ENCODE data around the gene ATP4A. TPM values are rescaled to one million over a fixed set of nuclear protein-coding genes. Genes with fewer than 3 reads are reported as not detected.

The ATP4A gene
- total and polyA plus RNA-seq, 9 of the 15 experiments (the other 6 are each of a cell fraction or from before 2014, with no cell fraction given) = 0.15 TPM; not detected in 8

DNA sequence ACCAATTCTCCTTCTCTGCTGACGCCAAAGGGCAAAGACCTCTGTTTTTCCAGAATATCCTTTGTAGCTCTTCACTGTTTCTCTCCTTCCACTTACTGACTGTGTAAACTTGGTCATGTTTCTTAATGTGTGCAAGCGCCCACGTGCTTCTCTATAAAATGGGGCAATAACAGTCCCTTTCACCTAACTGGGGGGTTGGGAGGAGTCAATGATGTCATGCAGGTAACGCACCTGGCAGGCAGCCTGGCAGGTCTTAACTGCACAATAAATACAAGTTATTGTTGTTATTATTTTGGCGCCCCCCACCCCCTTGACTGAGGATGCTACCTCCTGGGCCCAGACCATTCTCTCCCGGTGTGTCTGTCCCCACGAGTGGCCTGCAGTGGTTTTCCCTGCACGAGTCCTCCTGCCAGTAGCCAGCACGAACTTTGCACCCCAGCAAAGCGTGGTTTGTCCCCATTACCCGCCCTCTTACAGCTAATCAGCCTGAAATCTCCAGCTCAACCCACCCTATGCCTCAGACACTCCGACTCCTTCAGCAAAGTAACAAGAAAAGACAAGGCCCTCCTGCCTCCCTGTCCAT, 40.6 kb downstream of the ATP4A start:
- Histone ChIP-seq H4K20me1 (replicated peaks; ENCODE audit: control insufficient read depth, insufficient read depth, low read length) (peaks cover 8% of the 10 kb centered on the region), H3K9ac (ENCODE audit: insufficient read depth in 1 of 2, low read depth in 2 of 2, low read length in 2 of 2) (no peak overlapping the region), H3K27me3 (ENCODE audit: control insufficient read depth in 2 of 2, insufficient read depth in 2 of 2, low read length in 2 of 2) (peaks cover 32 to 74% of the 10 kb centered on the region in 2 experiments), H3K9me1 (ENCODE audit: control insufficient read depth, insufficient read depth, low read length) (no peaks in the 10 kb centered on the region), H3K4me3 (no peak overlapping the region), H3K9me3 (replicated peaks; ENCODE audit: control insufficient read depth, insufficient read depth, low read depth, low read length) (no peaks in the 10 kb centered on the region), H2AFZ (ENCODE audit: low read depth, low read length) (no peak overlapping the region), H3K4me1 (replicated peaks in 1 of 2; ENCODE audit: control insufficient read depth in 2 of 2, insufficient read depth in 2 of 2, low read length in 2 of 2) (0 out of 5 replicates have a peak, but pooled peaks cover 0 to 3% of the 10 kb centered on the region in 2 experiments), H3K27ac (ENCODE audit: extremely low read depth, low read depth, low read length) (no peak overlapping the region), H3K79me2 (ENCODE audit: control insufficient read depth, insufficient read depth, low read length) (no peaks in the 10 kb centered on the region), H3K36me3 (ENCODE audit: control insufficient read depth, insufficient read depth, low read length) (no peaks in the 10 kb centered on the region), H3K4me2 (ENCODE audit: insufficient read depth, low read length) (no peak overlapping the region)
- DNase-seq (ENCODE audit: extremely low read depth in 1 of 4, low spot score in 3 of 4) (no peak), ATAC-seq (no peak), FAIRE-seq (no peak)
- no TSS peak for BruUV-seq (replicated peaks)
- ChIA-PET POLR2A (no interaction called here), CTCF (ENCODE audit: low intra/inter-chr PET ratio) (no interaction called here)
- 5% methylated on average over 12 of the region's 12 CpGs for WGBS (ENCODE audit: insufficient coverage, low coverage, missing lambda C conversion rate)
- intact Hi-C loops (cut with micrococcal nuclease) = no loop called here
- in situ Hi-C loops (cut with MboI) = no loop called here
- TF ChIP-seq ZSCAN29 (IDR thresholded peaks at IDR 0.05) = no peak
- no peak for TF ChIP-seq SP2 (IDR thresholded peaks at IDR 0.05; ENCODE audit: extremely low read depth, low read depth, low read length, poor library complexity, severe bottlenecking)
- no peak for TF ChIP-seq NCOA1 (IDR thresholded peaks at IDR 0.05; ENCODE audit: low read depth)
- TF ChIP-seq, protein P1, sequence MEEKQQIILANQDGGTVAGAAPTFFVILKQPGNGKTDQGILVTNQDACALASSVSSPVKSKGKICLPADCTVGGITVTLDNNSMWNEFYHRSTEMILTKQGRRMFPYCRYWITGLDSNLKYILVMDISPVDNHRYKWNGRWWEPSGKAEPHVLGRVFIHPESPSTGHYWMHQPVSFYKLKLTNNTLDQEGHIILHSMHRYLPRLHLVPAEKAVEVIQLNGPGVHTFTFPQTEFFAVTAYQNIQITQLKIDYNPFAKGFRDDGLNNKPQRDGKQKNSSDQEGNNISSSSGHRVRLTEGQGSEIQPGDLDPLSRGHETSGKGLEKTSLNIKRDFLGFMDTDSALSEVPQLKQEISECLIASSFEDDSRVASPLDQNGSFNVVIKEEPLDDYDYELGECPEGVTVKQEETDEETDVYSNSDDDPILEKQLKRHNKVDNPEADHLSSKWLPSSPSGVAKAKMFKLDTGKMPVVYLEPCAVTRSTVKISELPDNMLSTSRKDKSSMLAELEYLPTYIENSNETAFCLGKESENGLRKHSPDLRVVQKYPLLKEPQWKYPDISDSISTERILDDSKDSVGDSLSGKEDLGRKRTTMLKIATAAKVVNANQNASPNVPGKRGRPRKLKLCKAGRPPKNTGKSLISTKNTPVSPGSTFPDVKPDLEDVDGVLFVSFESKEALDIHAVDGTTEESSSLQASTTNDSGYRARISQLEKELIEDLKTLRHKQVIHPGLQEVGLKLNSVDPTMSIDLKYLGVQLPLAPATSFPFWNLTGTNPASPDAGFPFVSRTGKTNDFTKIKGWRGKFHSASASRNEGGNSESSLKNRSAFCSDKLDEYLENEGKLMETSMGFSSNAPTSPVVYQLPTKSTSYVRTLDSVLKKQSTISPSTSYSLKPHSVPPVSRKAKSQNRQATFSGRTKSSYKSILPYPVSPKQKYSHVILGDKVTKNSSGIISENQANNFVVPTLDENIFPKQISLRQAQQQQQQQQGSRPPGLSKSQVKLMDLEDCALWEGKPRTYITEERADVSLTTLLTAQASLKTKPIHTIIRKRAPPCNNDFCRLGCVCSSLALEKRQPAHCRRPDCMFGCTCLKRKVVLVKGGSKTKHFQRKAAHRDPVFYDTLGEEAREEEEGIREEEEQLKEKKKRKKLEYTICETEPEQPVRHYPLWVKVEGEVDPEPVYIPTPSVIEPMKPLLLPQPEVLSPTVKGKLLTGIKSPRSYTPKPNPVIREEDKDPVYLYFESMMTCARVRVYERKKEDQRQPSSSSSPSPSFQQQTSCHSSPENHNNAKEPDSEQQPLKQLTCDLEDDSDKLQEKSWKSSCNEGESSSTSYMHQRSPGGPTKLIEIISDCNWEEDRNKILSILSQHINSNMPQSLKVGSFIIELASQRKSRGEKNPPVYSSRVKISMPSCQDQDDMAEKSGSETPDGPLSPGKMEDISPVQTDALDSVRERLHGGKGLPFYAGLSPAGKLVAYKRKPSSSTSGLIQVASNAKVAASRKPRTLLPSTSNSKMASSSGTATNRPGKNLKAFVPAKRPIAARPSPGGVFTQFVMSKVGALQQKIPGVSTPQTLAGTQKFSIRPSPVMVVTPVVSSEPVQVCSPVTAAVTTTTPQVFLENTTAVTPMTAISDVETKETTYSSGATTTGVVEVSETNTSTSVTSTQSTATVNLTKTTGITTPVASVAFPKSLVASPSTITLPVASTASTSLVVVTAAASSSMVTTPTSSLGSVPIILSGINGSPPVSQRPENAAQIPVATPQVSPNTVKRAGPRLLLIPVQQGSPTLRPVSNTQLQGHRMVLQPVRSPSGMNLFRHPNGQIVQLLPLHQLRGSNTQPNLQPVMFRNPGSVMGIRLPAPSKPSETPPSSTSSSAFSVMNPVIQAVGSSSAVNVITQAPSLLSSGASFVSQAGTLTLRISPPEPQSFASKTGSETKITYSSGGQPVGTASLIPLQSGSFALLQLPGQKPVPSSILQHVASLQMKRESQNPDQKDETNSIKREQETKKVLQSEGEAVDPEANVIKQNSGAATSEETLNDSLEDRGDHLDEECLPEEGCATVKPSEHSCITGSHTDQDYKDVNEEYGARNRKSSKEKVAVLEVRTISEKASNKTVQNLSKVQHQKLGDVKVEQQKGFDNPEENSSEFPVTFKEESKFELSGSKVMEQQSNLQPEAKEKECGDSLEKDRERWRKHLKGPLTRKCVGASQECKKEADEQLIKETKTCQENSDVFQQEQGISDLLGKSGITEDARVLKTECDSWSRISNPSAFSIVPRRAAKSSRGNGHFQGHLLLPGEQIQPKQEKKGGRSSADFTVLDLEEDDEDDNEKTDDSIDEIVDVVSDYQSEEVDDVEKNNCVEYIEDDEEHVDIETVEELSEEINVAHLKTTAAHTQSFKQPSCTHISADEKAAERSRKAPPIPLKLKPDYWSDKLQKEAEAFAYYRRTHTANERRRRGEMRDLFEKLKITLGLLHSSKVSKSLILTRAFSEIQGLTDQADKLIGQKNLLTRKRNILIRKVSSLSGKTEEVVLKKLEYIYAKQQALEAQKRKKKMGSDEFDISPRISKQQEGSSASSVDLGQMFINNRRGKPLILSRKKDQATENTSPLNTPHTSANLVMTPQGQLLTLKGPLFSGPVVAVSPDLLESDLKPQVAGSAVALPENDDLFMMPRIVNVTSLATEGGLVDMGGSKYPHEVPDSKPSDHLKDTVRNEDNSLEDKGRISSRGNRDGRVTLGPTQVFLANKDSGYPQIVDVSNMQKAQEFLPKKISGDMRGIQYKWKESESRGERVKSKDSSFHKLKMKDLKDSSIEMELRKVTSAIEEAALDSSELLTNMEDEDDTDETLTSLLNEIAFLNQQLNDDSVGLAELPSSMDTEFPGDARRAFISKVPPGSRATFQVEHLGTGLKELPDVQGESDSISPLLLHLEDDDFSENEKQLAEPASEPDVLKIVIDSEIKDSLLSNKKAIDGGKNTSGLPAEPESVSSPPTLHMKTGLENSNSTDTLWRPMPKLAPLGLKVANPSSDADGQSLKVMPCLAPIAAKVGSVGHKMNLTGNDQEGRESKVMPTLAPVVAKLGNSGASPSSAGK (IDR thresholded peaks at IDR 0.05) = no peak
- no peak for TF ChIP-seq PHF8 (IDR thresholded peaks at IDR 0.05; ENCODE audit: borderline replicate concordance, low read length)
- TF ChIP-seq ZNF217 (CRISPR knock-in tag; IDR thresholded peaks at IDR 0.05) = no peak
- TF ChIP-seq, protein P2, sequence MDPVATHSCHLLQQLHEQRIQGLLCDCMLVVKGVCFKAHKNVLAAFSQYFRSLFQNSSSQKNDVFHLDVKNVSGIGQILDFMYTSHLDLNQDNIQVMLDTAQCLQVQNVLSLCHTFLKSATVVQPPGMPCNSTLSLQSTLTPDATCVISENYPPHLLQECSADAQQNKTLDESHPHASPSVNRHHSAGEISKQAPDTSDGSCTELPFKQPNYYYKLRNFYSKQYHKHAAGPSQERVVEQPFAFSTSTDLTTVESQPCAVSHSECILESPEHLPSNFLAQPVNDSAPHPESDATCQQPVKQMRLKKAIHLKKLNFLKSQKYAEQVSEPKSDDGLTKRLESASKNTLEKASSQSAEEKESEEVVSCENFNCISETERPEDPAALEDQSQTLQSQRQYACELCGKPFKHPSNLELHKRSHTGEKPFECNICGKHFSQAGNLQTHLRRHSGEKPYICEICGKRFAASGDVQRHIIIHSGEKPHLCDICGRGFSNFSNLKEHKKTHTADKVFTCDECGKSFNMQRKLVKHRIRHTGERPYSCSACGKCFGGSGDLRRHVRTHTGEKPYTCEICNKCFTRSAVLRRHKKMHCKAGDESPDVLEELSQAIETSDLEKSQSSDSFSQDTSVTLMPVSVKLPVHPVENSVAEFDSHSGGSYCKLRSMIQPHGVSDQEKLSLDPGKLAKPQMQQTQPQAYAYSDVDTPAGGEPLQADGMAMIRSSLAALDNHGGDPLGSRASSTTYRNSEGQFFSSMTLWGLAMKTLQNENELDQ (CRISPR knock-in tag; IDR thresholded peaks at IDR 0.05; ENCODE audit: borderline replicate concordance) = no peak

Measured in K562 (cell line).